ENCODE data around the gene MAP3K14.

- TF ChIP-seq, protein P1, sequence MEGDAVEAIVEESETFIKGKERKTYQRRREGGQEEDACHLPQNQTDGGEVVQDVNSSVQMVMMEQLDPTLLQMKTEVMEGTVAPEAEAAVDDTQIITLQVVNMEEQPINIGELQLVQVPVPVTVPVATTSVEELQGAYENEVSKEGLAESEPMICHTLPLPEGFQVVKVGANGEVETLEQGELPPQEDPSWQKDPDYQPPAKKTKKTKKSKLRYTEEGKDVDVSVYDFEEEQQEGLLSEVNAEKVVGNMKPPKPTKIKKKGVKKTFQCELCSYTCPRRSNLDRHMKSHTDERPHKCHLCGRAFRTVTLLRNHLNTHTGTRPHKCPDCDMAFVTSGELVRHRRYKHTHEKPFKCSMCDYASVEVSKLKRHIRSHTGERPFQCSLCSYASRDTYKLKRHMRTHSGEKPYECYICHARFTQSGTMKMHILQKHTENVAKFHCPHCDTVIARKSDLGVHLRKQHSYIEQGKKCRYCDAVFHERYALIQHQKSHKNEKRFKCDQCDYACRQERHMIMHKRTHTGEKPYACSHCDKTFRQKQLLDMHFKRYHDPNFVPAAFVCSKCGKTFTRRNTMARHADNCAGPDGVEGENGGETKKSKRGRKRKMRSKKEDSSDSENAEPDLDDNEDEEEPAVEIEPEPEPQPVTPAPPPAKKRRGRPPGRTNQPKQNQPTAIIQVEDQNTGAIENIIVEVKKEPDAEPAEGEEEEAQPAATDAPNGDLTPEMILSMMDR (conservative IDR thresholded peaks at IDR 0.05 in 1 of 2, IDR thresholded peaks at IDR 0.05 in 1 of 2; ENCODE audit: low read depth in 1 of 2, low read length in 2 of 2), result no peak
- no peak for TF ChIP-seq EZH2 (IDR thresholded peaks at IDR 0.05; ENCODE audit: low read length, missing control alignments)
Observed at GRCh38 chr17:45347444-45347843, 30.6 kb upstream of the MAP3K14 start.
